GM13977 (cell line): Measurements from ENCODE around the gene SOX5.
"Not testable (repeated sequence)": the region's sequence is repeated elsewhere in the genome, so short reads cannot be mapped to it uniquely, and the experiment has no call there.

Experiments
- DNase-seq: peaks from one replicate; pipeline ENCODE4 v3.0.0; 2012; ENCODE audit warnings: low spot score
- CTCF ChIP-seq: IDR thresholded peaks from 2 replicates; pipeline ENCODE4 v1.5.1; 2012; ENCODE audit warnings: mild to moderate bottlenecking, control low read depth; ENCODE audit not compliant: insufficient read depth; ENCODE audit errors: extremely low read depth, missing control alignments
- in situ Hi-C: fragments of 300-500 bp; cut with MboI; formaldehyde crosslinking; loops from one replicate; pipeline ENCODE4 v1.12.0; 2022; ENCODE audit warnings: low sequenced_read_pairs, low pct_unique_long_range_greater_than_20kb, mixed read lengths, inconsistent platforms; ENCODE audit not compliant: unreplicated experiment

Gene SOX5

GRCh38 chr12:23834076-23834475, 115.4 kb downstream of the SOX5 start:
- TF ChIP-seq CTCF, result no peak
- no peak for DNase-seq
- in situ Hi-C loops, result no loop called here

GRCh38 chr12:23831739-23832138, 117.7 kb downstream of the SOX5 start:
- in situ Hi-C loops, result no loop called here
- TF ChIP-seq CTCF, result no peak
- no peak for DNase-seq

DNA sequence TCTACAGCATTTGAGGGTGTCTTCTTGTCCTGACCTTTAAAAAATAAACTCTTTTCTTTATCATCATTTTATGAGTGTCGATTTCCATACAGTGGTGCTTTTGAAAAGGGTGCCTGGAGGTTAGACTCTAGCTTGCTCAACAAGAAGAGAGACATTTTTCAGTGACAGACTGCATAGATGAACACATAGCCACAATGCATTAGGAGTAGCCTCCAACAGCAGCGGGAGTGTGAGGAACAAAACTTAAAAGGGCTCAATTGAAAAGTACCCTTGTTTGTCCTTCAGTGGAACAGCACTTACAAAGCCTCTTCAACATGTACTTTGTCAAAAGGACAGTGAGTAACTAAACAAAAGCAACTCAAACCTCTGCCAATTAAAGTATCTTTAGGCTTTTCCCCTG, 119.3 kb downstream of the SOX5 start:
- no peak for DNase-seq
- in situ Hi-C loops, result no loop called here
- no peak for TF ChIP-seq CTCF

GRCh38 chr12:23827353-23827752, 122.1 kb downstream of the SOX5 start:
- DNase-seq, result no peak
- in situ Hi-C loops, result no loop called here
- TF ChIP-seq CTCF, result no peak

DNA sequence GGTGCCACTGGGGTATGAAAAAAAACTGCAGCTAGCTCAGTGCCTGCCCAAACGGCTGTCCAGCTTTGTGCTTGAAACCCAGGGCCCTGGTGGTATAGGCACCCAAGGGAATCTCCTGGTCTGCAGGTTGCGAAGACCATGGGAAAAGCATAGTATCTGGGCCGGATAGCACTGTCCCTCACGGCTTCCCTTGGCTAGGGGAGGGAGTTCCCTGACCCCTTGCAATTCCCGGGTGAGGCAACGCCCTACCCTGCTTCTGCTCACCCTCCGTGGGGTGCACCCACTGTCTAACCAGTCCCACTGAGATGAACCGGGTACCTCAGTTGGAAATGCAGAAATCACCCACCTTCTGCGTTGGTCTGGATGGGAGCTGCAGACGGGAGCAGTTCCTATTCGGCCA, 124.3 kb downstream of the SOX5 start:
- in situ Hi-C loops, DNase-seq: not testable (repeated sequence)

DNA sequence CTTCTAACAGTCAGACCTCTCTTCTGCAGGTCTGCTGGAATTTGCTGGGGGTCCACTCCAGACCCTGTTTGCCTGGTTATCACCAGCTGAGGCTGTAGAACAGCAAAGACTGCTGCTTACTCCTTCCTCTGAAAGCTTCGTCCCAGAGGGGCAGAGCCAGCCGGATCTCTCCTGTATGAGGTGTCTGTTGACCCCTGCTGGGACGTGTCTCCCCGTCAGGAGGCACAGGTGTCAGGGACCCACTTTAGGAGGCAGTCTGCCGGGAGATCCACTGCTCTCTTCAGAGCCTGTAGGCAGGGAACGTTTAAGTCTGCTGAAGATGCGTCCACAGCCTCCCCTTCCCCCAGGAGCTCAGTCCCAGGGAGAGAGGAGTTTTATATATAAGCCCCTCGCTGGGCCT, 125.1 kb downstream of the SOX5 start:
- no peak for DNase-seq
- in situ Hi-C loops, result no loop called here
- no peak for TF ChIP-seq CTCF

GRCh38 chr12:23822883-23823282, 126.6 kb downstream of the SOX5 start:
- in situ Hi-C loops, DNase-seq: not testable (repeated sequence)

- DNase-seq, result no peak
- in situ Hi-C loops, result no loop called here
- no peak for TF ChIP-seq CTCF
These were observed 132.1 kb downstream of the SOX5 start for GRCh38 chr12:23817345-23817744.
